ENCODE results near the gene CALML4.

CALML4 gene

GRCh38 chr15:68145706-68146105 lies 59.4 kb downstream of the CALML4 start:
- TF ChIP-seq CTCF (IDR thresholded peaks at IDR 0.05; ENCODE audit: insufficient read depth, low read depth, low read length, missing control alignments) = no peak
- DNase-seq (ENCODE audit: low read depth) = no peak
- no peak overlapping the region for H3K4me3 ChIP-seq (ENCODE audit: low read length)

DNA sequence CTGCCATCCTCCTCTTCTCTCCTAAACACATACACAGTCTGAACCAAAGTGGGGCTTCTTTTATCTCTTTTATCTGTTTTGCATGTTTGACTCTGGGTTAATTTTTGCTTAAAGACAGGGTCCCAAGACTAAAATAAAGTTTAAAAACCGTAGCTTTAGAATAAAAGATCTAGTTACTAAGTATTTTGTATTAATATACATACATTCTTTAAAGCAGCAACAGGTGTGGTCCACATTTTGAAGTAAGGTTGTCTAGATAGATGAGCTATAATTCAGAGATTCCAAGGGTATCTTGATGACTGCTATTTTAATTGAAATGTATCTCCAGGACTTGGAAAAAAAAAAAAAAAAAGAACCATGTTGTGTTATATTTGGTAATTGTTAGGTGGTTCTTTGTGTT lies 61.3 kb downstream of the CALML4 start:
- no peak for TF ChIP-seq CTCF (IDR thresholded peaks at IDR 0.05; ENCODE audit: insufficient read depth, low read depth, low read length, missing control alignments)
- no peak overlapping the region for H3K4me3 ChIP-seq (ENCODE audit: low read length)
- DNase-seq (ENCODE audit: low read depth) = no peak

GRCh38 chr15:68143129-68143528 lies 62.0 kb downstream of the CALML4 start:
- no peak overlapping the region for H3K4me3 ChIP-seq (ENCODE audit: low read length)
- no peak for TF ChIP-seq CTCF (IDR thresholded peaks at IDR 0.05; ENCODE audit: insufficient read depth, low read depth, low read length, missing control alignments)
- DNase-seq (ENCODE audit: low read depth) = no peak
